Calu3 (cell line): ENCODE data around the gene AKAP13. TPM values are rescaled to one million over a fixed set of nuclear protein-coding genes. Genes with fewer than 3 reads are reported as not detected.

Experiments used
- BruUV-seq: library from RNA; stranded (reverse); fragments of 400-500 nt; replicated peaks from 2 replicates; lab custom pipeline; 2021; lab: Mats Ljungman, UMichigan
- CTCF ChIA-PET: fragments of 300-600 bp; sonication (Branson Sonifier 250); formaldehyde crosslinking; loops from one replicate; lab custom pipeline; 2022; ENCODE audit warnings: antibody characterized with exemption; lab: Charles Lee
- DNase-seq: peaks from one replicate; pipeline ENCODE4 v3.0.0; 2022
- H3K27ac Mint-ChIP-seq: one replicate; pipeline ENCODE4 v1.8.0; 2022; ENCODE audit warnings: mixed read lengths; ENCODE audit not compliant: unreplicated experiment
- H3K27me3 Mint-ChIP-seq: one replicate; pipeline ENCODE4 v1.8.0; 2022; ENCODE audit warnings: mixed read lengths; ENCODE audit not compliant: unreplicated experiment
- H3K36me3 Mint-ChIP-seq: one replicate; pipeline ENCODE4 v1.8.0; 2022; ENCODE audit warnings: mild to moderate bottlenecking, moderate library complexity, mixed read lengths; ENCODE audit not compliant: insufficient read depth, unreplicated experiment
- H3K4me1 Mint-ChIP-seq: one replicate; pipeline ENCODE4 v1.8.0; 2022; ENCODE audit warnings: mild to moderate bottlenecking, low read depth, mixed read lengths; ENCODE audit not compliant: unreplicated experiment
- H3K4me3 Mint-ChIP-seq: one replicate; pipeline ENCODE4 v1.8.0; 2022; ENCODE audit warnings: mild to moderate bottlenecking, low read depth, moderate library complexity, mixed read lengths; ENCODE audit not compliant: unreplicated experiment
- H3K9me3 Mint-ChIP-seq: one replicate; pipeline ENCODE4 v1.8.0; 2022; ENCODE audit warnings: low read depth, mixed read lengths; ENCODE audit not compliant: unreplicated experiment
- intact Hi-C: fragments of 100-400 bp; cut with micrococcal nuclease; formaldehyde crosslinking; loops from one replicate; pipeline ENCODE4 v1.10.0; 2022; ENCODE audit not compliant: unreplicated experiment
- total RNA-seq: library from RNA; stranded (reverse); gene quantifications from 2 replicates; pipeline ENCODE4 v1.2.3, GENCODE V29; 2022
- TF ChIP-seq, protein P1 (sequence below): fragments of 200-600 bp; IDR thresholded peaks from one replicate; pipeline ENCODE4 v1.8.0; 2022; ENCODE audit warnings: antibody characterized with exemption; ENCODE audit not compliant: unreplicated experiment

The AKAP13 gene
- total RNA-seq, 1 experiment from 2014 or later: 145 TPM

DNA sequence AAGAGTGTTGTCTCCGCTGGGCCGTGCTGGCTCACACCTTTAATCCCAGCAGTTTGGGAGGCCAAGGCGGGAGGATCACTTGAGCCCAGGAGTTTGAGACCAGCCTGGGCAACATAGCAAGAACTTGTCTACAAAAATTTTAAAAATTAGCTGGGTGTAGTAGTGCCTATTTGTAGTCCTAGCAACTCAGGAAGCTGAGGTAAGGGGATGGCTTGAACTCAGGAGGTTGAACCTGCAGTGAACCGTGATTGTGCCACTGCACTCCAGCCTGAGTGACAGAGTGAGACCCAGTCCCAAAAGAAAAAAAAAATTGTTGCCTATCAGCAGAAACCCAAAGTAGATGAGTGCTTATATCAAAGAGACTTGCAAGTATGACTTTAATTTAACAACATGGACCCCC, 12.7 kb upstream of the AKAP13 start:
- TF ChIP-seq, protein P1, sequence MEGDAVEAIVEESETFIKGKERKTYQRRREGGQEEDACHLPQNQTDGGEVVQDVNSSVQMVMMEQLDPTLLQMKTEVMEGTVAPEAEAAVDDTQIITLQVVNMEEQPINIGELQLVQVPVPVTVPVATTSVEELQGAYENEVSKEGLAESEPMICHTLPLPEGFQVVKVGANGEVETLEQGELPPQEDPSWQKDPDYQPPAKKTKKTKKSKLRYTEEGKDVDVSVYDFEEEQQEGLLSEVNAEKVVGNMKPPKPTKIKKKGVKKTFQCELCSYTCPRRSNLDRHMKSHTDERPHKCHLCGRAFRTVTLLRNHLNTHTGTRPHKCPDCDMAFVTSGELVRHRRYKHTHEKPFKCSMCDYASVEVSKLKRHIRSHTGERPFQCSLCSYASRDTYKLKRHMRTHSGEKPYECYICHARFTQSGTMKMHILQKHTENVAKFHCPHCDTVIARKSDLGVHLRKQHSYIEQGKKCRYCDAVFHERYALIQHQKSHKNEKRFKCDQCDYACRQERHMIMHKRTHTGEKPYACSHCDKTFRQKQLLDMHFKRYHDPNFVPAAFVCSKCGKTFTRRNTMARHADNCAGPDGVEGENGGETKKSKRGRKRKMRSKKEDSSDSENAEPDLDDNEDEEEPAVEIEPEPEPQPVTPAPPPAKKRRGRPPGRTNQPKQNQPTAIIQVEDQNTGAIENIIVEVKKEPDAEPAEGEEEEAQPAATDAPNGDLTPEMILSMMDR: no peak
- CTCF ChIA-PET: interaction anchor here (1.0 kb wide), 1 partner anchor 10 kb away, joined by 3 read pairs; no protein-coding TSS in a partner anchor
- H3K4me3 Mint-ChIP-seq: no peak overlapping the region
- H3K36me3 Mint-ChIP-seq: no peaks in the 10 kb centered on the region
- no peak for DNase-seq
- intact Hi-C loops: no loop called here
- H3K27me3 Mint-ChIP-seq: no peaks in the 10 kb centered on the region
- no TSS peak for BruUV-seq
- no peak overlapping the region for H3K27ac Mint-ChIP-seq
- no peaks in the 10 kb centered on the region for H3K9me3 Mint-ChIP-seq
- H3K4me1 Mint-ChIP-seq: no peaks in the 10 kb centered on the region

DNA sequence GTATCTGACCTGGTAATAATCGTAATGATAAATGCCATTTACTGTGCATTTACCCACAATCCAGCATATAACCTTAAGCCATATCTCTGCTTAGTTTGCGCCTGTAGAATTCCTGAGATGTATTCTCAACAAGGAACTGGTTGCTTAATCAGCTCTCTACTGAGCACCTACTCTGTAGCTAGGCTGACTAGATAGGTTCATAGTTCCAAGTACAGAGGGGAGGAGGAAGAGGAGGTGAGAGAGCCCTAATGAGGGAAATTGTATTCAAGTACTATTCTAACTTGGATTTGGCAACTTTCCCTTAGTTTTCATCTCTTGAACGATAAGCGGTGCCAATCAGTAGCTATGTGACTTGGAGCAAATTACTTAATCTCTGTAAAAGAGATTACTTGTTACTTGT, 5.6 kb upstream of the AKAP13 start:
- Mint-ChIP-seq H3K4me1 (peaks cover 7% of the 10 kb centered on the region), H3K36me3 (peaks cover 6% of the 10 kb centered on the region), H3K9me3 (no peaks in the 10 kb centered on the region), H3K4me3 (no peak overlapping the region), H3K27ac (no peak overlapping the region), H3K27me3 (no peaks in the 10 kb centered on the region)
- TF ChIP-seq, protein P1: no peak
- no TSS peak for BruUV-seq
- intact Hi-C loops: no loop called here
- CTCF ChIA-PET: no interaction called here
- no peak for DNase-seq

DNA sequence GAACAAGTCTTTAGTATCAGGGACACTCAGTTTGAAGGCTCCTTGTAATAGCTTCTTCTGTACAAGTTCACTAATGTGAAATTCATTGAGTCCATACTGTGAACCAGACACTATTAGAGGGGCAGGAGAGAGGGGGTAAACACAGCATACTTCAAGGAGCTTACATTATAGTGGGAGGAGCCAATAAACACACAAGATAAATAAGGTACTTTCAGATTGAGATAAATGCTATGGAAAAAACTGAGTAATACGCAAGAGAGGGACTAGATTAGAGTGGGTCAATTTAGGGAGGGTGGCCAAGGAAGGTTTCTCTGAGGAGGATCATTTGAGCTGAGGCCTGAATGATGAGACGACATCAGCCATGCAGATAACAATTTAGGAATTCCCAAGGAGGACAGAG, 3.1 kb upstream of the AKAP13 start:
- TF ChIP-seq, protein P1: no peak
- BruUV-seq: no TSS peak
- CTCF ChIA-PET: no interaction called here
- intact Hi-C loops: no loop called here
- H3K36me3 Mint-ChIP-seq: peaks cover 27% of the 10 kb centered on the region
- no peaks in the 10 kb centered on the region for H3K9me3 Mint-ChIP-seq
- no peak overlapping the region for H3K27ac Mint-ChIP-seq
- no peak for DNase-seq
- no peak overlapping the region for H3K4me3 Mint-ChIP-seq
- H3K27me3 Mint-ChIP-seq: no peaks in the 10 kb centered on the region
- peaks cover 15% of the 10 kb centered on the region for H3K4me1 Mint-ChIP-seq

DNA sequence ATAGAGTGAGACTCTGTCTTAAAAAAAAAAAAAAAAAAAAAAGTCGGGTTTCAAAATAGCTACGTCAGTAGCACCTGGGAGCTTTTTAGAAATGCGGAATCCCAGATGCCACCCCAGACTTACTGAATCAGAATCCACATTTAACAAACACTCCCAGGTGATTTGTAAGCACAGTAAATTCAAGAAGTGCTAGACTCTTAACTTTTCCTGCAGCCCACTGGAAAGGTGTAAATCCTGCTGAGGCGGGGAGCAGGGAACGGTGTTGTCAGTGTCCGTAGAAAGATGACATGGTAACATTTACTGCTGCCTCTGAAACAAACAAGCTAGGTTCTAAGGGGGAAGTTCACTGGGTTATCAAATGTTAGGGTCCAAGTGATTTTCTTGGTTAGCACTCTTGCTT, 2.4 kb upstream of the AKAP13 start:
- CTCF ChIA-PET: no interaction called here
- no peak overlapping the region for H3K4me3 Mint-ChIP-seq
- intact Hi-C loops: no loop called here
- H3K27me3 Mint-ChIP-seq: no peaks in the 10 kb centered on the region
- H3K4me1 Mint-ChIP-seq: peaks cover 22% of the 10 kb centered on the region
- TF ChIP-seq, protein P1: no peak
- no peak for DNase-seq
- no peaks in the 10 kb centered on the region for H3K9me3 Mint-ChIP-seq
- BruUV-seq: no TSS peak
- H3K27ac Mint-ChIP-seq: no peak overlapping the region
- H3K36me3 Mint-ChIP-seq: peaks cover 34% of the 10 kb centered on the region
